Fibroblast of pulmonary artery (primary cell): ENCODE data around the gene DENND1A.
"Not testable (repeated sequence)": the region's sequence is repeated elsewhere in the genome, so short reads cannot be mapped to it uniquely, and the experiment has no call there.

Experiments used
- DNase-seq: peaks from one replicate; pipeline ENCODE4 v3.0.0-alpha.2; 2010; ENCODE audit warnings: low read depth
- H3K4me3 ChIP-seq: replicated peaks from 2 replicates; pipeline ENCODE4 v1.5.1; 2011; ENCODE audit warnings: low read depth, mild to moderate bottlenecking, control low read depth, low read length, moderate library complexity
- TF ChIP-seq, protein P1 (sequence below): IDR thresholded peaks from 2 replicates; pipeline ENCODE4 v1.5.1; 2011; ENCODE audit warnings: mild to moderate bottlenecking, control low read depth, low read length, inconsistent platforms; ENCODE audit errors: missing control alignments

The DENND1A gene

DNA sequence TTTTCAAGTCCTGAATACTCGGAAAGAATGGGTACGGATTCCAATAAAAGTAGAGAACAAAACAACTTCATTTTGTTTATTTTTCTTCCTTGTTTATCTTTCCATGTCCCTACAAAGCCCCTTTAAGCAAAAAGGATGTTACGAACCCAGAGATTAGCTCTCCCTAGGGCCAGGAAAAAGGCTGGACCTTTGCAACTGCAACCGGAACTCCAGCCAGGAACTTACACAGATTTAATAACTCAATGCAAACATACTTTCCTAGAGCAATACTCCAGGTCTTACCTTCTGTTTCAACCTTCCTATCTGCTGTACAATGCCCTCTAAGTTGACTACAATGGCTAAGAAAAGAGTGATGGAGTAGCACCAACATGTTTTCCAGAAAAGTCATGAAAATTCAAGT lies 7.0 kb downstream of the DENND1A start:
- TF ChIP-seq, protein P1, sequence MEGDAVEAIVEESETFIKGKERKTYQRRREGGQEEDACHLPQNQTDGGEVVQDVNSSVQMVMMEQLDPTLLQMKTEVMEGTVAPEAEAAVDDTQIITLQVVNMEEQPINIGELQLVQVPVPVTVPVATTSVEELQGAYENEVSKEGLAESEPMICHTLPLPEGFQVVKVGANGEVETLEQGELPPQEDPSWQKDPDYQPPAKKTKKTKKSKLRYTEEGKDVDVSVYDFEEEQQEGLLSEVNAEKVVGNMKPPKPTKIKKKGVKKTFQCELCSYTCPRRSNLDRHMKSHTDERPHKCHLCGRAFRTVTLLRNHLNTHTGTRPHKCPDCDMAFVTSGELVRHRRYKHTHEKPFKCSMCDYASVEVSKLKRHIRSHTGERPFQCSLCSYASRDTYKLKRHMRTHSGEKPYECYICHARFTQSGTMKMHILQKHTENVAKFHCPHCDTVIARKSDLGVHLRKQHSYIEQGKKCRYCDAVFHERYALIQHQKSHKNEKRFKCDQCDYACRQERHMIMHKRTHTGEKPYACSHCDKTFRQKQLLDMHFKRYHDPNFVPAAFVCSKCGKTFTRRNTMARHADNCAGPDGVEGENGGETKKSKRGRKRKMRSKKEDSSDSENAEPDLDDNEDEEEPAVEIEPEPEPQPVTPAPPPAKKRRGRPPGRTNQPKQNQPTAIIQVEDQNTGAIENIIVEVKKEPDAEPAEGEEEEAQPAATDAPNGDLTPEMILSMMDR: no peak
- no peak for DNase-seq
- H3K4me3 ChIP-seq: no peak overlapping the region

- TF ChIP-seq, protein P1: no peak
- H3K4me3 ChIP-seq: no peak overlapping the region
- no peak for DNase-seq
These were observed 7.5 kb downstream of the DENND1A start for GRCh38 chr9:123922431-123922830.

DNA sequence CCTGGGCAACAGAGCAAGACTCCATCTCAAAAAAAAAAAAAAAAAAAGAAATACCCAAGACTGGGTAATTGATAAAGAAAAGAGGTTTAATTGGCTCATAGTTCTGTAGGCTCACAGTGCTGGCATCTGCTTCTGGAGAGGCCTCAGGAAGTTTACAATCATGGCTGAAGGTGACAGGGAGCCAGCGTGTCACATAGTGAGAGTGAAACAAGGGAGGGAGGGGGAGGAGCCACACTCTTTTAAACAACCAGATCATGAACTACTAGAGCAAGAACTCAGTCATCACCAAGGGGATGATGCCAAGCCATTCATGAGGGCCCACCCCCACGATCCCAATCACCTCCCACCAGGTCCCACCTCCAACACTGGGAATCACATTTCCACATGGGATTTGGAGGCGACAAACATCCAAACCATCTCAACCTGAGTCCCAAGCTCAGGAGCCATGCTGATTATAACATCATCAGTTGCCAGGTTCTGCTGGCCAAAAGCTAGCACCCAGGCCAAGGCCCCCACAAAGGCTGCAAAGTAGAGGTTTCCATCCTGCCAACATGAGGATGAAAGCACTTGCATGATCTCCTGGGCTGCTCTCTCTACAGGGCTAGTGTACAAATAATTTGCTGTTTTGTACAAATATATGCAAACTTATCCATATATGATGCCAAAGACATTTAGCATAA lies 15.3 kb downstream of the DENND1A start:
- H3K4me3 ChIP-seq: no peak overlapping the region
- DNase-seq: no peak
- TF ChIP-seq, protein P1: no peak

- TF ChIP-seq, protein P1: no peak
- no peak overlapping the region for H3K4me3 ChIP-seq
- DNase-seq: no peak
These were observed 17.6 kb downstream of the DENND1A start for GRCh38 chr9:123912167-123912897.

DNA sequence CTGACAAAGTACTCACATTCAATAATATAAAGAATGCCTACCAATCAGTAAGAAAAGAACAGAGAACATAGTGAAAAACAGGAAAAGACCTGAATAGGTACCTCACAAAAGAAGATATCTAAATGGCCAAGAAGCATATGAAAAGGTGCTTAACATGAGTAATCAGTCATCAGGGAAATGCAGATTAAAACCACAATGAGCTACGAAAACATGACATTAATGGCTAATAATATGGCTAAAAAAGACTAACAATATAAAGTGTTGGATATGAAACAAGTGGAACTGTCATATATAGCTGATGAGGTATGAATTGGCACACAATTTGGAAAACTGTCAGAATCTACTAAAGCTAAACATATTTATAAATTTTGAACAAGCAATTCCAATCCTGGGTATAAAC lies 18.9 kb downstream of the DENND1A start:
- no peak overlapping the region for H3K4me3 ChIP-seq
- TF ChIP-seq, protein P1: no peak
- DNase-seq: no peak

- not testable (repeated sequence) for DNase-seq, H3K4me3 ChIP-seq
These were observed 20.7 kb downstream of the DENND1A start for GRCh38 chr9:123909192-123909591.

DNA sequence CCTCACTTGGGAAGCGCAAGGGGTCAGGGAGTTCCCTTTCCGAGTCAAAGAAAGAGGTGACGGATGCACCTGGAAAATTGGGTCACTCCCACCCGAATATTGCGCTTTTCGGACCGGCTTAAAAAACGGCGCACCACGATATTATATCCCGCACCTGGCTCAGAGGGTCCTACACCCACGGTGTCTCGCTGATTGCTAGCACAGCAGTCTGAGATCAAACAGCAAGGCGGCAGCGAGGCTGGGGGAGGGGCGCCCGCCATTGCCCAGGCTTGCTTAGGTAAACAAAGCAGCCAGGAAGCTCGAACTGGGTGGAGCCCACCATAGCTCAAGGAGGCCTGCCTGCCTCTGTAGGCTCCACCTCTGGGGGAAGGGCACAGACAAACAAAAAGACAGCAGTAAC lies 26.4 kb downstream of the DENND1A start:
- H3K4me3 ChIP-seq, DNase-seq: not testable (repeated sequence)

DNA sequence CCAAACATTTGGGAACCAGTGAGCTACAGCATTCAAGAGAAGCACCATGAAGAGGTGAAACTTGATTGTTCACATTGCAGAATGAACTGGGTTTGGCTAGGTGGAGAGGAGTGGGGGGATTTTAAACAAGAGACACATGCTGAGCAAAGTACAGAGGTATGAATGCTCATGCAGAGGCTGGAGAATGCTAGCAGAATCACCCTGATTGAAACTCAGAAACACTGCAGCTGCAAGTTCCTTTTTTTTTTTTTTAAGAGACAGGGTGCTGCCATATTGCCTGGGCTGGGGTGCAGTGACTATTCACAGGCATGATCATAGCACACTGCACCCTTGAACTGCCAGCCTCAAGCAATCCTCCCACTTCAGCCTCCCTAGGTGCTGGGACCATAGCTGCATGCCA lies 35.1 kb downstream of the DENND1A start:
- TF ChIP-seq, protein P1: no peak
- H3K4me3 ChIP-seq: no peak overlapping the region
- no peak for DNase-seq
